OCI-LY1 (cell line): ENCODE results near the gene PTPRN2.

Experiments
- H2AFZ ChIP-seq: fragments of 200-600 bp; sonication (generic), shearing (Covaris generic); 2 replicates; pipeline ENCODE4 v1.6.0; 2014; ENCODE audit warnings: antibody characterized with exemption, mild to moderate bottlenecking, low read length
- H3F3A ChIP-seq: fragments of 200-600 bp; sonication (generic), shearing (Covaris generic); 2 replicates; pipeline ENCODE4 v1.6.0; 2014; ENCODE audit warnings: mild to moderate bottlenecking, antibody characterized with exemption, low read length, moderate library complexity; ENCODE audit not compliant: insufficient read depth
- H3K27ac ChIP-seq: fragments of 200-600 bp; sonication (generic); 2 replicates; pipeline ENCODE4 v1.5.1; 2014; ENCODE audit warnings: low read length, mixed run types, mild to moderate bottlenecking, low read depth; ENCODE audit not compliant: poor library complexity, severe bottlenecking
- H3K27me3 ChIP-seq: fragments of 200-600 bp; sonication (generic); 2 replicates; pipeline ENCODE4 v1.6.0; 2014; ENCODE audit warnings: antibody characterized with exemption, mild to moderate bottlenecking, low read length, moderate library complexity; ENCODE audit not compliant: insufficient read depth
- H3K36me3 ChIP-seq: fragments of 200-600 bp; sonication (generic); 2 replicates; pipeline ENCODE4 v1.6.1; 2014; ENCODE audit warnings: mild to moderate bottlenecking, antibody characterized with exemption, low read length, moderate library complexity, mixed read lengths; ENCODE audit not compliant: insufficient read depth
- H3K4me1 ChIP-seq: fragments of 200-600 bp; sonication (generic); 2 replicates; pipeline ENCODE4 v1.5.1; 2014; ENCODE audit warnings: mild to moderate bottlenecking, low read length, moderate library complexity; ENCODE audit not compliant: insufficient read depth, severe bottlenecking
- H3K4me2 ChIP-seq: fragments of 200-600 bp; sonication (generic), shearing (Covaris generic); 2 replicates; pipeline ENCODE4 v1.6.1; 2014; ENCODE audit warnings: low read length
- H3K4me3 ChIP-seq: fragments of 200-600 bp; sonication (generic); 2 replicates; pipeline ENCODE4 v1.5.1; 2014; ENCODE audit warnings: low read length, low read depth, mild to moderate bottlenecking, mixed read lengths; ENCODE audit not compliant: poor library complexity, severe bottlenecking
- H3K79me2 ChIP-seq: fragments of 200-600 bp; shearing (Covaris generic); 2 replicates; pipeline ENCODE4 v1.6.1; 2016; ENCODE audit warnings: mixed run types, low read length, mixed read lengths; ENCODE audit not compliant: insufficient read depth
- H3K9ac ChIP-seq: fragments of 200-600 bp; sonication (generic), shearing (Covaris generic); 2 replicates; pipeline ENCODE4 v1.6.1; 2014; ENCODE audit warnings: mild to moderate bottlenecking, low read length, mixed read lengths
- H3K9me2 ChIP-seq: fragments of 200-600 bp; sonication (generic), shearing (Covaris generic); 2 replicates; pipeline ENCODE4 v1.6.1; 2014; ENCODE audit warnings: low read depth, mild to moderate bottlenecking, low read length, mixed read lengths
- H3K9me3 ChIP-seq: fragments of 200-600 bp; shearing (Covaris generic); 2 replicates; pipeline ENCODE4 v1.6.1; 2014; ENCODE audit warnings: low read length, mixed read lengths
- H4K20me1 ChIP-seq: fragments of 200-600 bp; sonication (generic), shearing (Covaris generic); 2 replicates; pipeline ENCODE4 v1.6.0; 2016; ENCODE audit warnings: mild to moderate bottlenecking, low read length; ENCODE audit not compliant: insufficient read depth
- EZH2 ChIP-seq: fragments of 200-600 bp; sonication (generic), shearing (Covaris generic); IDR thresholded peaks from 2 replicates; pipeline ENCODE4 v1.8.0; 2017; ENCODE audit warnings: borderline replicate concordance, mixed run types, mild to moderate bottlenecking, antibody characterized with exemption, low read length, moderate library complexity, mixed read lengths
- TF ChIP-seq, protein P1 (sequence below): fragments of 200-600 bp; sonication (generic), shearing (Covaris generic); IDR thresholded peaks from 2 replicates; pipeline ENCODE4 v1.5.1; 2017; ENCODE audit warnings: mild to moderate bottlenecking, antibody characterized with exemption, low read length, moderate library complexity, mixed read lengths

Gene PTPRN2

DNA sequence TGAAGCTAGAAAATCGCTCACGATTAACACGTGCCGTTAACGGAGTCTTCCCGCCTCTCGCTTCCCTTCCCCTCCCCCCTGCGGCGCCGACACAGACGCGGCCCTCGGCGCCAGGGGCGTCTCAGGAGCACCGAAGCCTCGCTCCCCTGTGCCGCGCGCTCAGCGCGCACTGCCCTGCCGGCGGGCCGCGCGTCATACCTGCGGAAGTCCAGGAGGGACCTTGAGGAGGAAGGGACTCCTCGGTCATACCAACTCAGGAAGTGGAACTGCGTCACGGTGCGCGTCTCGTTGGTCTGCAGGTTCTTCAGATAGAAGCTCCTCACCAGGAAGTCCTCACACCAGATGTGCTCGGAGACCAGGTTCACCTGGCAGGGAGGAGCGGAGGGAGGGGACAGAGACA, 1011.2 kb downstream of the PTPRN2 start:
- TF ChIP-seq EZH2, result no peak
- TF ChIP-seq, protein P1, sequence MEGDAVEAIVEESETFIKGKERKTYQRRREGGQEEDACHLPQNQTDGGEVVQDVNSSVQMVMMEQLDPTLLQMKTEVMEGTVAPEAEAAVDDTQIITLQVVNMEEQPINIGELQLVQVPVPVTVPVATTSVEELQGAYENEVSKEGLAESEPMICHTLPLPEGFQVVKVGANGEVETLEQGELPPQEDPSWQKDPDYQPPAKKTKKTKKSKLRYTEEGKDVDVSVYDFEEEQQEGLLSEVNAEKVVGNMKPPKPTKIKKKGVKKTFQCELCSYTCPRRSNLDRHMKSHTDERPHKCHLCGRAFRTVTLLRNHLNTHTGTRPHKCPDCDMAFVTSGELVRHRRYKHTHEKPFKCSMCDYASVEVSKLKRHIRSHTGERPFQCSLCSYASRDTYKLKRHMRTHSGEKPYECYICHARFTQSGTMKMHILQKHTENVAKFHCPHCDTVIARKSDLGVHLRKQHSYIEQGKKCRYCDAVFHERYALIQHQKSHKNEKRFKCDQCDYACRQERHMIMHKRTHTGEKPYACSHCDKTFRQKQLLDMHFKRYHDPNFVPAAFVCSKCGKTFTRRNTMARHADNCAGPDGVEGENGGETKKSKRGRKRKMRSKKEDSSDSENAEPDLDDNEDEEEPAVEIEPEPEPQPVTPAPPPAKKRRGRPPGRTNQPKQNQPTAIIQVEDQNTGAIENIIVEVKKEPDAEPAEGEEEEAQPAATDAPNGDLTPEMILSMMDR, result no peak

DNA sequence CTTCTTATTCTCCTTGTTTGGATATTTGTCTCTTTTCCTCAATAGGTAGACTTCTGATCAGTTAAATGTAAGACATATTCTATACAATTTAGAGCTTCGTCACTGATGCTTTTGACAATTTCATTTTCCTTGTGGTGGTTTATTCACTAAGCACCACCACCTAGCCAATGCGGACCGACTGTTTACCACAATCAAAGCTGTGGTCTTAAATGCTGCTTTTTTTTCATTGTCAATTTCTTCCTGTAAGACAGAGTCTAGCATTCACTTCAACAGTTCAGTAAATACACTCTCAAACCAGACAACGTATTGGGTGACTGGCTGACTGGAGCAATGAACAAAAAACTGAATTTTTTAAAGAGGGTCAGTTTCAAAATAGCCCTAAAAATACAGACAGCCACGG, 1011.8 kb downstream of the PTPRN2 start:
- Histone ChIP-seq H3K4me1 (no peaks in the 10 kb centered on the region), H3K9me2 (no peaks in the 10 kb centered on the region), H3K4me3 (no peak overlapping the region), H4K20me1 (no peaks in the 10 kb centered on the region), H3K36me3 (no peaks in the 10 kb centered on the region), H3K9me3 (no peaks in the 10 kb centered on the region), H2AFZ (no peak overlapping the region), H3K9ac (no peak overlapping the region), H3K79me2 (no peaks in the 10 kb centered on the region), H3F3A (no peaks in the 10 kb centered on the region), H3K27ac (no peak overlapping the region), H3K4me2 (no peak overlapping the region), H3K27me3 (peaks cover 4% of the 10 kb centered on the region)
- TF ChIP-seq EZH2, result no peak
- TF ChIP-seq, protein P1, result no peak

More for the DNA sequence above, 1011.2 kb downstream of the PTPRN2 start:
- Histone ChIP-seq H3K9me3 (no peaks in the 10 kb centered on the region), H3K9me2 (no peaks in the 10 kb centered on the region), H3K36me3 (no peaks in the 10 kb centered on the region), H3K27ac (no peak overlapping the region), H3K4me3 (no peak overlapping the region), H3F3A (no peaks in the 10 kb centered on the region), H4K20me1 (no peaks in the 10 kb centered on the region), H3K27me3 (peaks cover 4% of the 10 kb centered on the region; the same call in 1 of the 2 replicates), H3K4me1 (no peaks in the 10 kb centered on the region), H3K79me2 (no peaks in the 10 kb centered on the region), H2AFZ (no peak overlapping the region), H3K9ac (no peak overlapping the region), H3K4me2 (no peak overlapping the region)

DNA sequence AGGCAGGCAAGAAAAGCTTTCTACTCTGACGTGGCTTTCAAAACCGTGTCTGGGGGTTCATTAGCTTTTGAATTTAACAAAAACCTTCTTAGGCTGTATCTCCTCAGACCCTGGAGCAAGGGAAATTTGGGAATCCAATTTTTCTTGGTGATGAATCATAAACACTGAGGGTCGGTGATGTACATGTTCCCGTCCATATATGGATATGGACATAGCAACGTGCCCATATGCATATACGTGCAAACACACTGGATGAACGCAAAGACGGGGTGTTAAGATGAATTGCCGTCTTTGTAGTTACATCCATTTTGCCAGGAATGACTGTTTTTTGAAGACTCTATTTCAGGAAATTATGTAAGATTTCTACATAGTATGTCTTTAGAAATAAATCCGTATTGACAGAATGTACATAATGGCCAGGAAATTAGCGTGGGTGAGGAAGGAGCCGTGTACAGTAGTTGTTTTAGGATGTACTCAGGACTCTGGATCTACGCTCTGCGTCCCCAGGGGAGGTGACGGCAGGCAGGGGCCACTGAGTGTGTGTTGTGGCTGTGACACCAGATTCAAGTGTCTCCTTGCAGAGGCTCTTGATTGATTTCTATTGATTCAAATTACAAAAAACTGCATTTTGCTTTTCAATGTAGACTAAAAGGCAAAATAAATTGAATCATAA, 1012.6 kb downstream of the PTPRN2 start:
- no peaks in the 10 kb centered on the region for H4K20me1 ChIP-seq
- no peak overlapping the region for H3K27ac ChIP-seq
- H3K4me3 ChIP-seq, result no peak overlapping the region
- no peak overlapping the region for H2AFZ ChIP-seq
- no peaks in the 10 kb centered on the region for H3K79me2 ChIP-seq
- H3K9me3 ChIP-seq, result no peaks in the 10 kb centered on the region
- no peaks in the 10 kb centered on the region for H3K36me3 ChIP-seq
- no peak overlapping the region for H3K4me2 ChIP-seq
- H3K4me1 ChIP-seq, result no peaks in the 10 kb centered on the region
- no peaks in the 10 kb centered on the region for H3K9me2 ChIP-seq
- H3F3A ChIP-seq, result no peaks in the 10 kb centered on the region
- TF ChIP-seq, protein P1, result no peak
- TF ChIP-seq EZH2, result no peak
- H3K27me3 ChIP-seq, result peaks cover 8% of the 10 kb centered on the region
- no peak overlapping the region for H3K9ac ChIP-seq
